Stomach (tissue), 4 donors: ENCODE measurements around the gene NOTCH4.

Experiments
- EP300 ChIP-seq: sonication (generic); formaldehyde crosslinking; IDR thresholded peaks from one replicate; pipeline ENCODE4 v1.6.1; 2017; ENCODE audit warnings: antibody characterized with exemption
- TF ChIP-seq, protein P1 (sequence below), 7 experiments: fragments of 450-650 bp in 4 of 7; fragments of 200-600 bp in 3 of 7; sonication (generic) in 3 of 7; IDR thresholded peaks; one replicate each; pipeline ENCODE4 v1.5.1; 2016 to 2019; ENCODE audit warnings: antibody characterized with exemption in 7 of 7, control low read depth in 2 of 7, mild to moderate bottlenecking in 1 of 7

DNA sequence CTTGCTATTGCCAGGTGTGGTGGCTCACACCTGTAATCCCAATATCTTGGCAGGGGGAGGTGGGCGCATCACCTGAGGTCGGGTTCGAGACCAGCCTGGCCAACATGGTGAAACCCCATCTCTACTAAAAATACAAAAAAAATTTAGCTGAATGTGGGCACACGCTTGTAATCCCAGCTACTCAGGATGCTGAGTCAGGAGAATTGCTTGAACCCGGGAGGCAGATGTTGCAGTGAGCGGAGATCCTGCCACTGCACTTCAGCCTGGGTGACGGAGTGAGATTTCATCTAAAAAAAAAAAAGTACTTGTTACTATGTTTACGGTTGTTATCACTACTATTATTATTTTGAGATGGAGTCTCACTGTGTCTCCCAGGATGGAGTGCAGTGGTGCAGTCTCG is 67.0 kb downstream of the NOTCH4 start:
- TF ChIP-seq, protein P1, sequence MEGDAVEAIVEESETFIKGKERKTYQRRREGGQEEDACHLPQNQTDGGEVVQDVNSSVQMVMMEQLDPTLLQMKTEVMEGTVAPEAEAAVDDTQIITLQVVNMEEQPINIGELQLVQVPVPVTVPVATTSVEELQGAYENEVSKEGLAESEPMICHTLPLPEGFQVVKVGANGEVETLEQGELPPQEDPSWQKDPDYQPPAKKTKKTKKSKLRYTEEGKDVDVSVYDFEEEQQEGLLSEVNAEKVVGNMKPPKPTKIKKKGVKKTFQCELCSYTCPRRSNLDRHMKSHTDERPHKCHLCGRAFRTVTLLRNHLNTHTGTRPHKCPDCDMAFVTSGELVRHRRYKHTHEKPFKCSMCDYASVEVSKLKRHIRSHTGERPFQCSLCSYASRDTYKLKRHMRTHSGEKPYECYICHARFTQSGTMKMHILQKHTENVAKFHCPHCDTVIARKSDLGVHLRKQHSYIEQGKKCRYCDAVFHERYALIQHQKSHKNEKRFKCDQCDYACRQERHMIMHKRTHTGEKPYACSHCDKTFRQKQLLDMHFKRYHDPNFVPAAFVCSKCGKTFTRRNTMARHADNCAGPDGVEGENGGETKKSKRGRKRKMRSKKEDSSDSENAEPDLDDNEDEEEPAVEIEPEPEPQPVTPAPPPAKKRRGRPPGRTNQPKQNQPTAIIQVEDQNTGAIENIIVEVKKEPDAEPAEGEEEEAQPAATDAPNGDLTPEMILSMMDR (IDR thresholded peaks at IDR 0.05) = no peak
- no peak for TF ChIP-seq EP300
